Coronary artery (tissue), 2 donors: ENCODE data around the gene ANAPC5.

ENCODE experiments used
- DNase-seq: peaks from one replicate; pipeline ENCODE4 v3.0.0-alpha.2; 2017; ENCODE audit warnings: low spot score
- H3K27ac ChIP-seq, 2 donors: fragments of 200-600 bp; sonication (generic); one replicate each; pipeline ENCODE4 v1.5.1; 2016 to 2019
- H3K4me3 ChIP-seq: fragments of 200-600 bp; sonication (generic); 2 replicates; pipeline ENCODE4 v1.5.1; 2016; ENCODE audit warnings: mild to moderate bottlenecking, moderate library complexity
- TF ChIP-seq, protein P1 (sequence below): fragments of 200-600 bp; sonication (generic); IDR thresholded peaks from one replicate; pipeline ENCODE4 v1.5.1; 2019; ENCODE audit warnings: antibody characterized with exemption

ANAPC5 gene

DNA sequence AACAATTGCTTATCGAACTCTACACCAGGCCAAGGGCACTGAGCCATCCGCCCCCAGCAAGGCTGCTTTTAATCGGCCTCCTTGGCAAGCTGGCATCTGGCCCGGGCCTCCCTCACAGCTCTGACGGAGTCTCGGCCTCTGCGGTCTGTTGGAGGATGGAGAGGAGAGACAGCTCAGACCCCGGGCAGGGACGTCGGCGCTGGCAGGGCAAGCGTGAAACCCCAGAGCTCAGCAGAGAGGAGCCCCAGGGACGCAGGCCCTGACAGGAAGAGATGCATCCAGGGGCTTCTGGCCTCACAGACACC lies 73.2 kb downstream of the ANAPC5 start:
- no peak overlapping the region for H3K4me3 ChIP-seq
- TF ChIP-seq, protein P1, sequence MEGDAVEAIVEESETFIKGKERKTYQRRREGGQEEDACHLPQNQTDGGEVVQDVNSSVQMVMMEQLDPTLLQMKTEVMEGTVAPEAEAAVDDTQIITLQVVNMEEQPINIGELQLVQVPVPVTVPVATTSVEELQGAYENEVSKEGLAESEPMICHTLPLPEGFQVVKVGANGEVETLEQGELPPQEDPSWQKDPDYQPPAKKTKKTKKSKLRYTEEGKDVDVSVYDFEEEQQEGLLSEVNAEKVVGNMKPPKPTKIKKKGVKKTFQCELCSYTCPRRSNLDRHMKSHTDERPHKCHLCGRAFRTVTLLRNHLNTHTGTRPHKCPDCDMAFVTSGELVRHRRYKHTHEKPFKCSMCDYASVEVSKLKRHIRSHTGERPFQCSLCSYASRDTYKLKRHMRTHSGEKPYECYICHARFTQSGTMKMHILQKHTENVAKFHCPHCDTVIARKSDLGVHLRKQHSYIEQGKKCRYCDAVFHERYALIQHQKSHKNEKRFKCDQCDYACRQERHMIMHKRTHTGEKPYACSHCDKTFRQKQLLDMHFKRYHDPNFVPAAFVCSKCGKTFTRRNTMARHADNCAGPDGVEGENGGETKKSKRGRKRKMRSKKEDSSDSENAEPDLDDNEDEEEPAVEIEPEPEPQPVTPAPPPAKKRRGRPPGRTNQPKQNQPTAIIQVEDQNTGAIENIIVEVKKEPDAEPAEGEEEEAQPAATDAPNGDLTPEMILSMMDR = no peak
- no peak for DNase-seq
- peak overlapping the region in 1 of 2 donors; percentile 68 for H3K27ac ChIP-seq

DNA sequence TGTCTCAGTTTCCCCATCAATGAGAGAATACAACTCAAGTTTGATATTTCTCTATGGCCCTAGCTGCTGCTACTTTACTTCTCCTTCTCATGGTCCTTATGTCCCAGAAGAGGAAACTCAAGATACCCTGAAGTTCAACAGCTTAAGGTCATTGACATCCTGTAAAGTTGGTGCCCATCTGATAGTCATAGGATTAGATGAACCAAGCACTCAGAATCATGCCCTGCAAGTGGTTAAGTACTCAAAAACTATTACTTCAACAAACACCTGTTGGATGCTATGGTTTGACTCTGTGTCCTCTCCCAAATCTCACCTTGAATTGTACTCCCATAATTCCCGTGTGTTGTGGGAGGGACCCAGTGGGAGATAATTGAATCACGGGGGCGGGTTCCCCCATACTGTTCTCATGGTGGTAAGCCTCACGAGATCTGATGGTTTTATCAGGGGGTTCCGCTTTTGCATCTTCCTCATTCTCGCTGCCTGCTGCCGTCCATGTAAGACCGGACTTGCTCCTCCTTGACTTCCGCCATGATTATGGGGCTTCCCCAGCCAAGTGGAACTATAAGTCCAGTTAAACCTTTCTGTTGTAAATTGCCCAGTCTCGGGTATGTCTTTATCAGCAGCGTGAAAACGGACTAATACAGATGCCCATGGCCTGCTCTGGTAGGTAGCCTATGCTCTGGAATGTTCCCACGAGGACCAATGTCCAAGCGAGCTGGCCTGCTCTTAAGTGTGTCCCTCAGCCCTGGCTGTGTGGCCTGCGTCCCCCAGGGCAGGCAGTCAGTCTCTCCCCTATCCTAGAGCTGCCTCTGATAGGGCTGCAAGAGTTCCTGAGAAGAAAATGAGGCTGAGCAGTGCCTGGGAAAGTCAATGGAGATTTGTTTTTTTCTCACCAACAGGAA lies 73.8 kb downstream of the ANAPC5 start:
- no peak for DNase-seq
- TF ChIP-seq, protein P1 = no peak
- H3K4me3 ChIP-seq = no peak overlapping the region
- H3K27ac ChIP-seq = peak overlapping the region in 1 of 2 donors; percentile 68

DNA sequence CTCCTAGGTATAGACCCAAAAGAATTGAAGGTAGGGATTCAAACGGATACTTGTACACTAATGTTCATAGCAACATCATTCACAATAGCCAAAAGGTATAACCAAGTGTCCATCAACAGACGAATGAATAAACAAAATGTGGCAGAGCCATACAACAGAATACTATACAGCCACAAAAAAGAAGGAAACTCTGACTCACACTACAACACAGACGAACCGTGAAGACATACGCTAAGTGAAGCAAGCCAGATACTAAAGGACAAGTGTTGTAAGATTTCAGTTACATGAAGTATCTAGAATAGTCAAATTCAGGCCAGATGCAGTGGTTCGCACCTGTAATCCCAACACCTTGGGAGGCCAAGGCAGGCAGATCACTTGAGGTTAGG lies 74.8 kb downstream of the ANAPC5 start:
- TF ChIP-seq, protein P1 = no peak
- Histone ChIP-seq H3K4me3 (no peak overlapping the region), H3K27ac (no peak overlapping the region)
- DNase-seq = no peak

DNA sequence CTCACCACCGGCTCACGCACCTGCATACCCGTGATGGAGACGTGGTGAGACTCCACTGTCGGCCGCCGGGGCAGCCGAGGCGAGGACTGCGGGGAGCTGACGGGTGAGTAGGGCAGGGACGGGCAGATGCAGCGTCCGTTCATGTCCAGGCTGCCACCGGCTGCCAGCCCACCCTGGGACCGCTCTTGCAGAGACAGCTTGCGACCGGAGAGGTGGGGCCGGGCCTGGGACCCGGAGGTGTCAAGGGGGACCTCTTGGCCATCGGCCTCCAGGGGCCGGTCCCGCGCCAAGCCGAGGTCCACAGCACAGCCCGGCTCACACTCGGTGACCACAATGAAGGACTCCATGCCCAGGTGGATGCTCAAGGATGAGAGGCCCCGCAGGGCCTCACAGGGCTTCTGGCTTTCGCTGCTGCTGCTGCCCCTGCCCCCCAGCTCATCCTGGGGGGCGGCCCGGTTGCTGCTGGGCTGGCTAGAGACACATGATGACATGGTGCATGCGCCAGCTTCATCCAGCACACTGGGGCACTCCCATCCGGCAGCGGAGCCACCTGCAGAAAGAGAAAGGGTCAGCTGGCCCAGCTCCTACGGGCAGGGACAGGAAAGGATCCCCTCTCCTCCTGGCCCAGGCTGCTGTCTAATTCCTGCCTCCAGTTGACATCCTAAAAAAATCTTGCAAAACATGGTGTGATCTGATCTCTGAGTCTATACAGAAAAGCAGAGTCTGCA lies 78.0 kb downstream of the ANAPC5 start:
- no peak overlapping the region for H3K27ac ChIP-seq
- H3K4me3 ChIP-seq = no peak overlapping the region
- TF ChIP-seq, protein P1 = no peak
- DNase-seq = no peak

DNA sequence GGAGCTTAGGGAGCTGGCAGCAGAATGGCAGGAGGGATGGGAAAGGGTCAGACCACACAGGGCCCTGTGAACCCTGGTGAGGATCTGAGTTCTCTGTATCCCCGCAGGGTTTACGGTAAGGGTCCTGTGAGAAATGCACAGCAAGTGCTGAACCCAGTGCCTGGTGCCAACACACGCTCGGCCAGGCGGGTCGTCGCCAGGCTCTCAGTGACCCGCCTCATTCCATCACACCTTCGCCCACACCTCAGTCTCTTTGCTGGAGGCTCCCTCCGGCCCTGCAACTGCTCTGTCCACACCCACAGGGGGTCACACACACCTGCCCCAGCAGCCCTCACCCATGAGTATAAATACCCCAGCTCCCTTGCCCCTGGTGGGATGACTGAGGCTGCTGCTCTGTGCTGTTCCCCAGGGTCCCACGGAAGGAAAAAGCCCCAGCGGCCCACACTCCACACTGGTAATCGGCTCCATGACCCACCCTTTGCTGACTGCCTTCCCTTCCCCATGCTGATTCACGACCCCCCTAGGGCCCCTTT lies 78.8 kb downstream of the ANAPC5 start:
- no peak overlapping the region for H3K4me3 ChIP-seq
- TF ChIP-seq, protein P1 = no peak
- DNase-seq = no peak
- no peak overlapping the region for H3K27ac ChIP-seq

DNA sequence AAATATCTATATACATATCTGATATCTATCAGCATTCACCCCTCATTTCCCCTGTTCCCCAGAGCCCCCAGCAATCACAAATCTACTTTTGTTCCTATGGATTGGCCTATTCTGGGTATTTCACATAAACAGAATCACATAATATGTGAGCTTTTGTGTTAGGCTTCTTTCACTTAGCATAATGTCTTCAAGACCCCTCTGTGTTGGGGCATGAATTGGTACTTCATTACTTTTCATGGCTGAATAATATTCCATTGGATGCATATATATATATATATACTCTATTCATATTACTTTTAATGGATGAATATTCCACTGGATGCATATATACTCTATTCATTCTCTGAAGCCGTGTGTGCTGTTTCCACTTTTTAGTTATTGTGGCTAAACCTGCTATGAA lies 84.4 kb downstream of the ANAPC5 start:
- no peak overlapping the region for H3K27ac ChIP-seq

More for the DNA sequence above, 84.4 kb downstream of the ANAPC5 start:
- H3K4me3 ChIP-seq = no peak overlapping the region
- DNase-seq = no peak
- TF ChIP-seq, protein P1 = no peak
